ENCODE results near the gene KCNQ1. TPM values are rescaled to one million over a fixed set of nuclear protein-coding genes. Genes with fewer than 3 reads are reported as not detected.
A peak's percentile ranks its signal among the peaks of the same experiment; 100 is the strongest.

The KCNQ1 gene
- total and polyA plus RNA-seq, 2 of the 13 experiments (the other 11 are each of a cell fraction or from before 2014, with no cell fraction given): 0.02 to 0.08 TPM

DNA sequence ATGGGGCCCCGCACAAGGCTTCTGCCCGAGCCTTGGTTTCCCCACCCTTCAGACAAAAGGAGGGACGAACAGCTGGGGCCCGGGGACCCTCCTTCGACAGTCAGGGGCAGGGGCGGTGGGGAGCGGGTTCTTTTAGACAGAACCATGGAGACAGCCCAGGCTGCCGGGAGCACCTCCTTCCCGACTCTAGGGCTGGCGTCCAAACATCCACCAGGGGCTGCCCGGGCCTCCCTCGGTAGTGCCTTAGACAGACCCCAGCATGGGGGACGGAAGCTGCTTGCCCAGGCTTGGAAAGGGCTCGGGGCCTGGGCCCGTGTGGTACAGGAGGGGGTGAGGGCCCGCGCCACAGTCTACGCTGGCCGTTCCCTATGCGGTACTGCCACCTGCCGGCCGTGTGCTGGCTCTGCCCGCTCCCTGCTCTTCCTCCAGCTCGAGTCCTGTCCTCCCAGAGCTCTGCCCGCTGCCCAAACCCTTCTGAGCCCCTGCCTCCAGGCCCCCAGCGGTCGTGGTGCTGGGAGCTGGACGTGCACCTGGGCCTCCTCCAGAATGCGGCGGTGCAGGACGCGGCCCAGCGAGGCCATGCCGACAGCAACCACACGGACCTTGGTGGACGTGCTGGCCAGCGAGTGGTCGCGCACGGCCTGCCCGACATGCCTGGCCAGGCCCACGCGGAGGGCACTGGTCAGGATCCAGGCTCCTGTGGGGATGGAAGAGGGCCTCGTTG, 24.1 kb upstream of the KCNQ1 start (continued):
- TF ChIP-seq, protein P1, sequence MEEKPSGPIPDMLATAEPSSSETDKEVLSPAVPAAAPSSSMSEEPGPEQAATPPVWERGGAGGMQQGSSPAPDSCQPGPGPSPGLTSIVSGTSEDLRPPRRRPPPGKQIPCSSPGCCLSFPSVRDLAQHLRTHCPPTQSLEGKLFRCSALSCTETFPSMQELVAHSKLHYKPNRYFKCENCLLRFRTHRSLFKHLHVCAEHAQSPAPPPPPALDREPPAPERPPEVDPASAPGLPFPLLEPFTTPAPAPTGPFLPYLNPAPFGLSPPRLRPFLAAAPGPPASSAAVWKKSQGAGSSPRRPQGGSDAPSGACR (CRISPR knock-in tag; IDR thresholded peaks at IDR 0.05): no peak
- TF ChIP-seq, protein P2, sequence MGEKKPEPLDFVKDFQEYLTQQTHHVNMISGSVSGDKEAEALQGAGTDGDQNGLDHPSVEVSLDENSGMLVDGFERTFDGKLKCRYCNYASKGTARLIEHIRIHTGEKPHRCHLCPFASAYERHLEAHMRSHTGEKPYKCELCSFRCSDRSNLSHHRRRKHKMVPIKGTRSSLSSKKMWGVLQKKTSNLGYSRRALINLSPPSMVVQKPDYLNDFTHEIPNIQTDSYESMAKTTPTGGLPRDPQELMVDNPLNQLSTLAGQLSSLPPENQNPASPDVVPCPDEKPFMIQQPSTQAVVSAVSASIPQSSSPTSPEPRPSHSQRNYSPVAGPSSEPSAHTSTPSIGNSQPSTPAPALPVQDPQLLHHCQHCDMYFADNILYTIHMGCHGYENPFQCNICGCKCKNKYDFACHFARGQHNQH (CRISPR knock-in tag; IDR thresholded peaks at IDR 0.05): no peak; the same call in 1 of the 2 replicates
- TF ChIP-seq KDM3A (CRISPR knock-in tag; IDR thresholded peaks at IDR 0.05; ENCODE audit: low read depth): peak; percentile 69; the same call in 1 of the 2 replicates
- TF ChIP-seq ATF7 (IDR thresholded peaks at IDR 0.05): no peak
- no peak for TF ChIP-seq ATF7 (CRISPR knock-in tag; IDR thresholded peaks at IDR 0.05)
- peak; percentile 76 for TF ChIP-seq GABPB1 (CRISPR knock-in tag; IDR thresholded peaks at IDR 0.05)
- no peak for TF ChIP-seq SCMH1 (CRISPR knock-in tag; IDR thresholded peaks at IDR 0.05; ENCODE audit: borderline replicate concordance)
- no peak for TF ChIP-seq ZNF343 (CRISPR knock-in tag; IDR thresholded peaks at IDR 0.05)
- no peak for TF ChIP-seq ZKSCAN8 (CRISPR knock-in tag; IDR thresholded peaks at IDR 0.05; ENCODE audit: borderline replicate concordance)
- TF ChIP-seq FOXK2 (IDR thresholded peaks at IDR 0.05): no peak
- no peak for TF ChIP-seq ZFP90 (CRISPR knock-in tag; IDR thresholded peaks at IDR 0.05; ENCODE audit: borderline replicate concordance)
- TF ChIP-seq HDAC2 (CRISPR knock-in tag; IDR thresholded peaks at IDR 0.05): no peak
- TF ChIP-seq ZNF572 (CRISPR knock-in tag; IDR thresholded peaks at IDR 0.05): no peak
- TF ChIP-seq JUNB (CRISPR knock-in tag; IDR thresholded peaks at IDR 0.05; ENCODE audit: borderline replicate concordance): no peak
- TF ChIP-seq, protein P3, sequence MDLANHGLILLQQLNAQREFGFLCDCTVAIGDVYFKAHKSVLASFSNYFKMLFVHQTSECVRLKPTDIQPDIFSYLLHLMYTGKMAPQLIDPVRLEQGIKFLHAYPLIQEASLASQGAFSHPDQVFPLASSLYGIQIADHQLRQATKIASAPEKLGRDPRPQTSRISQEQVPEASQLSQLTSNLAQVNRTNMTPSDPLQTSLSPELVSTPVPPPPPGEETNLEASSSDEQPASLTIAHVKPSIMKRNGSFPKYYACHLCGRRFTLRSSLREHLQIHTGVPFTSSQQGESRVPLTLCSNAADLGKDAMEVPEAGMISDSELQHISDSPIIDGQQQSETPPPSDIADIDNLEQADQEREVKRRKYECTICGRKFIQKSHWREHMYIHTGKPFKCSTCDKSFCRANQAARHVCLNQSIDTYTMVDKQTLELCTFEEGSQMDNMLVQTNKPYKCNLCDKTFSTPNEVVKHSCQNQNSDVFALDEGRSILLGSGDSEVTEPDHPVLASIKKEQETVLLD (CRISPR knock-in tag; IDR thresholded peaks at IDR 0.05; ENCODE audit: low read depth): no peak
- no peak for TF ChIP-seq HOXA7 (CRISPR knock-in tag; IDR thresholded peaks at IDR 0.05)
- TF ChIP-seq ZNF652 (CRISPR knock-in tag; IDR thresholded peaks at IDR 0.05; ENCODE audit: borderline replicate concordance, low read depth): no peak
- TF ChIP-seq YY1 (IDR thresholded peaks at IDR 0.05; ENCODE audit: insufficient read depth, insufficient replicate concordance, low read depth, low read length): peak; percentile 39
- no peak for TF ChIP-seq ISL2 (CRISPR knock-in tag; IDR thresholded peaks at IDR 0.05)
- TF ChIP-seq BHLHE40 (IDR thresholded peaks at IDR 0.05; ENCODE audit: low read length): no peak
- TF ChIP-seq, protein P4, sequence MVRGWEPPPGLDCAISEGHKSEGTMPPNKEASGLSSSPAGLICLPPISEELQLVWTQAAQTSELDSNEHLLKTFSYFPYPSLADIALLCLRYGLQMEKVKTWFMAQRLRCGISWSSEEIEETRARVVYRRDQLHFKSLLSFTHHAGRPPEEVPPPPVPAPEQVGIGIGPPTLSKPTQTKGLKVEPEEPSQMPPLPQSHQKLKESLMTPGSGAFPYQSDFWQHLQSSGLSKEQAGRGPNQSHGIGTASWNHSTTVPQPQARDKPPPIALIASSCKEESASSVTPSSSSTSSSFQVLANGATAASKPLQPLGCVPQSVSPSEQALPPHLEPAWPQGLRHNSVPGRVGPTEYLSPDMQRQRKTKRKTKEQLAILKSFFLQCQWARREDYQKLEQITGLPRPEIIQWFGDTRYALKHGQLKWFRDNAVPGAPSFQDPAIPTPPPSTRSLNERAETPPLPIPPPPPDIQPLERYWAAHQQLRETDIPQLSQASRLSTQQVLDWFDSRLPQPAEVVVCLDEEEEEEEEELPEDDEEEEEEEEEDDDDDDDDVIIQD (CRISPR knock-in tag; IDR thresholded peaks at IDR 0.05; ENCODE audit: low read depth): no peak
- TF ChIP-seq IRF2 (CRISPR knock-in tag; IDR thresholded peaks at IDR 0.05): no peak; the same call in 1 of the 2 replicates
- no peak for TF ChIP-seq RORA (CRISPR knock-in tag; IDR thresholded peaks at IDR 0.05)
- TF ChIP-seq FIP1L1 (IDR thresholded peaks at IDR 0.05; ENCODE audit: borderline replicate concordance, insufficient read depth, low read depth, low read length): no peak
- TF ChIP-seq DNMT1 (CRISPR knock-in tag; IDR thresholded peaks at IDR 0.05): no peak
- TF ChIP-seq TBL1XR1 (IDR thresholded peaks at IDR 0.05; ENCODE audit: borderline replicate concordance, low read length, partially characterized antibody): no peak
- no peak for TF ChIP-seq MAFG (CRISPR knock-in tag; IDR thresholded peaks at IDR 0.05)

All from HepG2 (cell line).